DLD1 (cell line): ENCODE results near the gene RBM24.

Source experiments
- in situ Hi-C: cut with HindIII; loops from 2 replicates; pipeline ENCODE4 v1.10.0; 2017; ENCODE audit warnings: low sequenced_read_pairs

The RBM24 gene

GRCh38 chr6:17341117-17341805 is 60.1 kb downstream of the RBM24 start:
- in situ Hi-C loops, result no loop called here

- in situ Hi-C loops, result no loop called here
These were observed 60.7 kb downstream of the RBM24 start for GRCh38 chr6:17341891-17342290.

- in situ Hi-C loops, result no loop called here
These were observed 62.1 kb downstream of the RBM24 start for GRCh38 chr6:17343215-17343614.
